H54 (cell line): ENCODE data around the gene ZBTB20.

Experiments used
- DNase-seq: peaks from one replicate; pipeline ENCODE4 v3.0.0; 2011; ENCODE audit warnings: low spot score, mixed read lengths; ENCODE audit not compliant: insufficient read length
- FAIRE-seq: peaks from 3 replicates; lab custom pipeline; 2011; peaks lifted over from hg19 to GRCh38; lab: Jason Lieb, UNC
- POLR2A ChIP-seq: IDR thresholded peaks from 2 replicates; pipeline ENCODE4 v1.6.1; 2011; ENCODE audit warnings: low read depth, mild to moderate bottlenecking, low read length

The ZBTB20 gene

DNA sequence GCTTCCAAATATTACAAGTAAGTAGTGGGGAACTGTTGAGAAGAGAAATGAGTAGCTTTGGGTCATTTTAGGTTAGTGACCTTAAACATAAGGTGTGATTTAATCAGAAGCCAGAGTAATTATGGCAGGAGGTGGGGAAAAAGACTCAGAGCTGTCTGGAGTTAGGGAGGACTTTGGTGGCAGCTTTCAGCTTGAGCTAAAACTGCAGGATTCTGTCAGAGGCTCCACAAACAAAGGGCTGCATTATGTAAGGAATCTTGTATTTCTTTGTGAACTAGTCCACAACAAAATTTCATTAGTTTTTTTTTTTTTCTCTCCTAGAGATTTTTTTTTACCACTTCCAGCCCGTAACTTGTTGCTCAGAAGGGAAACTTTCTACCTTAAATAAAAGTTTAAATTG is 507.9 kb downstream of the ZBTB20 start:
- no peak for FAIRE-seq
- no peak for TF ChIP-seq POLR2A
- DNase-seq = no peak

DNA sequence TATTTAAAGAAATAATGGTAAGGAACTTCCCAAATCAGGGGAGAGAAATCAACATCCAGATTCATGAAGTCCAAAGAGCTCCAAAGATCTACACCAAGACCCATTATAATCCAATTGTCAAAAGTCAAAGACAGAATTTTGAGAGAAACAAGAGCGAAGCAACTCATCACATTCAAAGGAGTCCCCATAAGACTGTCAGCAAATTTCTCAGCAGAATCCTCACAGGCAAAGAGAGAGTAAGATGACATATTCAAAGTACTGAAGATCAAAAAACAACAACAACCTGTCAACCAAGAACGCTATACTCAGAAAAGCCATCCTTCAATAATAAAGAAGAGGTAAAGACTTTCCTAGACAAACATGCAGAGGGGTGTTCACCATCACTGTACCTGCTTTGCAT is 511.2 kb downstream of the ZBTB20 start:
- TF ChIP-seq POLR2A = no peak
- DNase-seq = no peak
- FAIRE-seq = no peak

GRCh38 chr3:114634635-114635034 is 512.5 kb downstream of the ZBTB20 start:
- FAIRE-seq = no peak
- TF ChIP-seq POLR2A = no peak
- no peak for DNase-seq

DNA sequence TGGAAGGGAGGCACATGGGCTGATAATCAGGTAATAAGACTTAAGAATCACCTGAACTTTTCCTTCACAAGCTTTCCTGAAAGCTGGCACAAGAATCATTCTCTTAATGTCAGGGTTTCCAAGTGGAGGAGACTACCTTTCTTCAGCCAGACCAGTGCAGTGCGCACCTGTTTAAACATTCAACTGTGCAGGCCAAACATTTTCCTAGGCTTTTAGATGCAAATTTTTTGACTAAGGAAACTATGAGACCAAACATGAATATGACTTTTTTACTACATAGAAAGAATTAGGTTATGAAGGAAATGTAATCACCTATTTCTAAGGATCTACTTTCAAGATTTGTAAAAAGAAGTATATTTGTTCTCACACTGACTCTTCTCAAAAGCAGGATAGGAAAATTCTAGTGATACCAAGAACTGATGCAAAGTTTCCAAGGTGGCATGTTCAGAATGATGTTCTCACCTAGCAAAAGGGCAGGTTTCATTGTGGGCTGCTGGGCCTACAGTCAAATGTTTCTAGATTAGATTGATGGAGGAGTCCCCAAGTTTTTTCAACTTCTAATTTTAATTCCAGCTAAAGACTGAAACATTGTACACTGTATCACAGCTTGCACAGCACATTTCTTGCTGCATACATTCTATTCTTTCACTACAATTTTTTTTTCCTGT is 514.2 kb downstream of the ZBTB20 start:
- no peak for TF ChIP-seq POLR2A
- DNase-seq (no peak), FAIRE-seq (no peak)

DNA sequence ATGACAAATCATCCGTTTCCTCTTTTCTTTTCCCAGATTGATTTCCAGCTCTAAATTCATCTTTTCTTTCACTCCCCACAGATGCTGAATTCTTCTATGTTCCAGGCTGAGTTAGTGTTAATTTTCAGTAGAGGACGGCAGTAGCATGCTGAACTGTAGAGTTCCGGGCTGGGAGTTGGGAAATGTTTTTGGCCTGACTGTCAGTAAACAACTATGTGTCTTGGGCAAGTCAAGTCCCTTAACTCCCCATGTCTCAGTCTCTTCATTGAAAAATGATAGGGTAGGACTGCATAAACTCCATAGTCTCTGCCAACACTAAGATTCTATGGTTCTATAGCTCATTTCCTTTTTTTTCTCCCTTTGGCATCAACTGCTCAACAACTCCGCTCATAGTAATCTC is 519.3 kb downstream of the ZBTB20 start:
- FAIRE-seq = no peak
- DNase-seq = no peak
- TF ChIP-seq POLR2A = no peak

GRCh38 chr3:114626751-114627150 is 520.3 kb downstream of the ZBTB20 start:
- TF ChIP-seq POLR2A = no peak
- DNase-seq = no peak
- FAIRE-seq = no peak

GRCh38 chr3:114624571-114625181 is 522.4 kb downstream of the ZBTB20 start:
- DNase-seq (peak; percentile 55), FAIRE-seq (peak; percentile 100)
- peak; percentile 61 for TF ChIP-seq POLR2A

DNA sequence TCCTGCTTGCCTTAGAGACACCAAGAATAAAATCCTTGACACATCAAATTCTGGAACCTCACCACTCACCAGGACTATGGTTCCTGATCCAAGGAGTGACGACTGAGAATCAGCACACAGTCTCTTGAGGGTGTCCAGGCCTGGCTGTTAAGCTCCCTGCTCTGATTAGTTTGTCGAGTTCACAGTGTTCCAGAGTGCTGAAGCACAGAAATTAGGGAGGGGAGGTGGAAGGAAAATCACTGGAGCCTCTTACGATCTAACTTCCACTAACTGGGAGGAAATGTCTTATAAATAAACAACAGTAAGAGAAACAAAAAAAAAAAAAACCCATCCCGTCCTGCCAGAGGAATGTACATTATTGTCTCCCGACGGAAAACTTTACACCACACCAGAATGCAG is 523.0 kb downstream of the ZBTB20 start:
- FAIRE-seq (peak; percentile 89), DNase-seq (no peak)
- TF ChIP-seq POLR2A = no peak

GRCh38 chr3:114623420-114624046 is 523.6 kb downstream of the ZBTB20 start:
- peak; percentile 85 for FAIRE-seq
- DNase-seq = no peak
- TF ChIP-seq POLR2A = no peak

DNA sequence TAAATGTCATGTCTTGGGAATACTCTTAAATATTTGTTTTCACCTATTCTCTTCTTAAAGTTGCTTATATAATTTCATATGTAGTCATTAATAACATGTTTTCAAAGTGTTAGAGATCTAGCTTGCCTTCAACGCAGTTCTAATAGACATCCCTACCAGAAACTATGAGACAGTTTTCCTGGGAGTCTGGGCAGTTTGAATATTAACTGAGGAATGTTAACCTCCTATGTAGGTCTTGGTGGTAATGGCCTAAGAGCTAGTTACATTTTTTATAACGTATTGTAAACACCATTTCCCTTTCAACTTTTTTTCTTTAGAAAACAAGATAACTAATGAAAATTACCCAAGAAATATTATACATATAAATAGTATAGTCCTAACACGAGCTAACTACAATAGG is 525.1 kb downstream of the ZBTB20 start:
- DNase-seq = no peak
- TF ChIP-seq POLR2A = no peak
- no peak for FAIRE-seq

DNA sequence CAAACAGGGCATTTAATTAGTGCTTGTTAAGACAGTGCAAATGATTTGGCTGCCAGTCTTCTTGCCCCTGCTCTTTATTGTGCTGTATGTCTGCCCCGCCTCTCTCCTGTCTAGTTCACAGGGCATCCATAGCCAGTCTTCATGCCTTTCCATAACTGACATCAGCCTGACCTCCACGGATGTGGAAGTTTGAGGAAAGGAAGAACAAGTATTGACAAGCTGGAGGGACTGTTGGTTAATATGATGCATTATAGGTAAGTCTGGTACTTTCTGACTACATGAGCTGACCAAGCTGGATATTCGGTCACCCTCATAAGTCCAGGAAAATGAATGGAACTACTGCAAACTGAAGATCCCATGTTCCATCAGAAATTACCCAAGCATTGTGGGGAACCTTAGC is 527.3 kb downstream of the ZBTB20 start:
- DNase-seq (no peak), FAIRE-seq (no peak)
- no peak for TF ChIP-seq POLR2A

DNA sequence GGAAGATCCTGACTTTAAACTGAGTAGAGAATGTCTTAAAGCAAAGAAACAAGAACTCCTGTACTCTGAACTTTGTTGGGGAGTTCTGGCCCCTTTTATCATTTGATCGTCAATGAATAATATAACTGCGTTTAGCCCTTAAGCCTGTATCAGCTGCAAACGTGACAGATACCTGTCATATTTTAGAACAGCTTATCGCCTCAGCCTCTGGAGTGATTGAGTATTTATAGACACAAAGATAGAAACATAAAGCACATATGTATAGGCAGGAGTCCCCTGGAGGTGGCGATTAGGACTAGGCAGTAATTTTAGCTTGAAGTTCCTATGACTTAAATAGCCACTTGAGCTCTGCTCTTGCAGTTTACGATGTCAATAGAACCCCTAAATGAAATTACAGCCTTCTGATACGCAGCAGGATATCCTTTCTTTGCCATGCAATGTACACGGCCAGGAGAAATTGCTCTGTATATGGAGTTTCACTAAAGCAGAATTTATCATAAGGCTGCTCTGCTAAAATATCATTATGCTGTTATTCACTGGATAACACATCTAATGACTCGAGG is 531.5 kb downstream of the ZBTB20 start:
- no peak for TF ChIP-seq POLR2A

DNA sequence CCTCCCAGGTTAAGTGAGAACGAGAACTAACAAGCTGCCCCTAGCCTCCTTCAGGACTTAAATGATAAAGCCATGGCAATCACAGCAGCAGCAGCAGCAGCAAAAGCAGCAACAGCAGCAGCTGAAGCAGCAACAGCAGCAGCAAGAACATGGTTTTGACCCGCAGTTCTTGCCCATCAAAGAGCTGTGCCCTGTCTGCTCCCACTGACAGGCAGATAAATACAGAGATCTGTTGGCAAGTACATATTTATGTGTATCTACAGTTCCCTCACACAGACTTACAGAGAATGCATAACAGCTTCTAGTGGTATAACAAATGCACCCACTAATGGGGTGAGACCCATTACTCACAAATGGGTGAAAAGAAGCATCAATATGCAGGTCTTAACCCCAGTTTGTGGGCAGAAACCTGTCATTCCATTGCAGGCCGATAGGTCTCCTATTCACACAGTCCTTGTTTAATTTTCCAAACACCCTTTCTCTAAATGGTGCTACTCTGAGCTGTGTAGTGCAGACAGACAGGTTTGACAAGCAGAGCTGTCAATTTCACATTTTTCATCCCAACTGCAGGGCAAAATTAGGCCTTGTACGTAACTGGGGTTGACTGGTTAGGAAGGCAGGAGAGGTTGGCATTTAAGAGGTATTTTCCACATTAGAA is 537.0 kb downstream of the ZBTB20 start:
- no peak for FAIRE-seq

More for the DNA sequence above, 531.5 kb downstream of the ZBTB20 start:
- DNase-seq (no peak), FAIRE-seq (no peak)

GRCh38 chr3:114608293-114608692 is 538.8 kb downstream of the ZBTB20 start:
- FAIRE-seq = peak; percentile 93
- DNase-seq = peak; percentile 24
- TF ChIP-seq POLR2A = no peak

More for the DNA sequence above, 537.0 kb downstream of the ZBTB20 start:
- no peak for TF ChIP-seq POLR2A
- no peak for DNase-seq
